GM18505 (cell line): Measurements from ENCODE around the gene MTUS2.

Source experiments
- ATAC-seq: cut with Tn5 transposase; IDR thresholded peaks from one replicate; pipeline ENCODE4 v1.9.1; 2021; ENCODE audit not compliant: unreplicated experiment
- POLR2A ChIP-seq: IDR thresholded peaks from 4 replicates; pipeline ENCODE4 v1.6.1; 2011; ENCODE audit warnings: borderline replicate concordance; ENCODE audit not compliant: insufficient read depth, insufficient read length; ENCODE audit errors: extremely low read depth

The MTUS2 gene

DNA sequence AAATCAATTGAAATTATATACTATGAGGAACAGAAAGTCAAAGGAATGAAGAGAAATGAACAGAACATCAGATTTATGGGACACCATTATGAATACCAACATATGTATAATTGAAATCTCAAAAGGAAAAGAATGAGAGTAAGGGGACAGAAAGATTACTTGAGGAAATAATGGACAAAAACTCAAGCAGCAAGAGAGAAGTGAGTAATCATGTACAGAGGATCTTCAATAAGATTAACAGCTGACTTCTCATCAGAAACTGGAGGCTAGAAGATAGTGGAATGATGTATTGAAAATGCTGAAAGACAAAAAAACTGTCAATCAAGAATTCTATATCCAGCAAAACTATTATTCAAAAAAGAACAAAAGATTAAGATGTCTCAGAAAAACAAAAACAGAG, 10.4 kb downstream of the MTUS2 start:
- ATAC-seq: no peak
- TF ChIP-seq POLR2A: no peak

DNA sequence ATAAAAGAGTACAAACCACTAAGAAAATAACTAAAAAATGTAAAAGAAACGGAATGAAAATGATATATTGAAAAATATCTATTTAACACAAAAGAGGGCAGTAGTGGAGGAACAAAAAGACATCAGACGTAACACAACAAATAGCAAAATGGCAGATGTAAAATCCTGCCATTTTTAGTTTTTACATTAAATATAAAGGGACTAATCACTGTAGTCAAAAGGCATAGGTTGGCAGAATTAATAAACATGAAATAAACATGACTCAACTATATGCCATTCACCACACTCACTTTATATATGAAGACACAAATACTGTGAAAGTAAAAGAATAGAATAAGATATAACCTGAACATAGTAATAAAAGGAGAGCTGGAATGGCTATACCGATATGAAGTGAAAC, 11.0 kb downstream of the MTUS2 start:
- ATAC-seq: no peak

DNA sequence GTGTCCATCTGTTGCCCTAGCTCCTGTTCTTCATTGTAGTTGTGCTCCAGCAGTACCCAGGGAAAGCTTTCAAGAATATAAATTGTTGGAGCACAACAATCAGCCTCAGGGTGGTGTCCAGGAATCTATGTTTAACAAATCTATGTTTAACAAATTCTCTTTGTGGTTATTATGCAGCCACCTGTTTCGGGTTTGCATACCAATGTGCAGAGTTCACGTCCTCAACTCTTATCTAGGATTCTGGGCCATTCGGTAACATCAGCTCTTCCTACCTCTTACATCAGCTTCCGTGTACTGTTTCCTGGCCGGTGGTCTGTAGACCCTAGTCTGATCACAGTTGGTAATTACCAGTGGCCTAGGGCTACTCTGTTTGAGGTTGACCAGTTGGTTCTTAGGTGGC, 17.0 kb downstream of the MTUS2 start:
- TF ChIP-seq POLR2A: no peak
- ATAC-seq: no peak

More for the DNA sequence above, 11.0 kb downstream of the MTUS2 start:
- TF ChIP-seq POLR2A: no peak

DNA sequence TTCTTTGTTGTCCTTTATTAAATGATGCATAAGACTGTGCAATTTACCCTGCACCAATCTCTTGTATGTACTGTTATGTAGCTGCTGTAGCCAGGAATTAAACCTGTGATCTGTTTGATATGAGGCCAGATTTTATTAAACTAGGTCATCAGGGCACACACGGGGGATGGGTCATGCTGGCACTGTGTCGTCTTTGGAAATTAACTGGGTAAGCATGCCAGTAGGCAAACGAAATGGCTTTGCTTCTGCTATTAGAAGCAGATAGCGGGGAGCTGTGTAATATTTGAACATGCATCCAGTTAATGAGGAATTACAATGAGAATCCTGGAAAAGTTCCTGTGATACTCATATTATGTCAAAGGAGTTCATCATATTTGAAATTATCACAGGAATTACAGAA, 23.5 kb downstream of the MTUS2 start:
- TF ChIP-seq POLR2A: no peak
- no peak for ATAC-seq

- no peak for ATAC-seq
- TF ChIP-seq POLR2A: no peak
Observed at GRCh38 chr13:28849441-28849840, 29.3 kb downstream of the MTUS2 start.

DNA sequence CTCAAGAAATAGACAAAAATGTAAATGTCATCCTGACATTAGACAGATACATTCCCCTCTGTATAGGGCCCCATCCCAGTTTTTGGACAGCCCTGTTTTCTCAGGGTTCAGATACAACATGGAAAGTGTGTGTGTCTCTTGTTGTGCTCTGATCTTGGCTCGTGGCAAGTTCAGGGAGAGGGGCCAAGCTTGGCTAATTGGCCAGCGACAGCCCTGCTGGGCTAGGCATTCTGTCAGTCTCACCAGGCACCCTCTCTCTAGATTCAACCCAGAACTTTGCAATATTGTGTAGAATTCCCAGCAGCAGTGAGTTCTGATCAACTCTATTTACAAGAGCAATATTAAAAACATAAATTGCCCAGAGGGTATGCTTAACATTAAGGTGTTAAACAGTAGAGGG, 30.1 kb downstream of the MTUS2 start:
- no peak for ATAC-seq
- no peak for TF ChIP-seq POLR2A

DNA sequence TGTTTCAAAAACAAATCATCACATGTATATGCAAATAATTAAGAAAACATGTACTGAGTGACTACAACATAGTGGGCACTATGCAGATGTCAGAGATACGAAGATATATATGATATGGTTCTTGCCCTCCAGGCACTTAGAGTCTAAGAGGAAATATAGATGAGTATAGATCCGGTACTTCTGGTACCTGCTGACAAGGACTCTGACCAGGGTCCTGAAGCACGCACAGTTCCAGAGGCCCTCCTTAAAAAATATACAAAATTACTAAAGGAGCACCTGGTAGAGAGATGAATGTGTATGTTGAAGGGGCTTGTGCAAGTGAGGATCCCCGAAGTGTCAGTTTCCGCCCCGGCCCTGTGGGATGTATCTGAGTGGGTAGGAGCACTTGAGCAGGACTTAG, 31.3 kb downstream of the MTUS2 start:
- no peak for ATAC-seq
- TF ChIP-seq POLR2A: no peak

DNA sequence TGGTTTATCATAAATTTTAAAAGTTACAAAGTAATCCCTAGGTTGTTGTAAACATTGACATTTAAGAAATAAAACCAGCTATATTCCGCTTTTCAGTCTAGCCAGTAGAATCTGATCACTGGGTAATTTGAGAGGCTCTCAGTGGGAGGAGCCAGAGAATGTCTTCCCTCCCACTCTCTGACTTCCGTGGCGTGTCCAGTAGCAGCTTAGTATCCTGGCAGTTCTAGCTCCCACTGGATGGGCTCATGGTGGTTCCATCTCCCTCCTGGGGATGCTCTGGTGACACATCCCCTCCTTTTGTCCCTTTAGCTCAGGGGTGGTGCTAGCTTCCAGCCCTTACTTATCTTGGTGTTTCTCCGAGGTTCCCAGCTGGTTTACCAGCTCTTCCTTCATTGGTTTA, 34.5 kb downstream of the MTUS2 start:
- ATAC-seq: no peak
- no peak for TF ChIP-seq POLR2A

DNA sequence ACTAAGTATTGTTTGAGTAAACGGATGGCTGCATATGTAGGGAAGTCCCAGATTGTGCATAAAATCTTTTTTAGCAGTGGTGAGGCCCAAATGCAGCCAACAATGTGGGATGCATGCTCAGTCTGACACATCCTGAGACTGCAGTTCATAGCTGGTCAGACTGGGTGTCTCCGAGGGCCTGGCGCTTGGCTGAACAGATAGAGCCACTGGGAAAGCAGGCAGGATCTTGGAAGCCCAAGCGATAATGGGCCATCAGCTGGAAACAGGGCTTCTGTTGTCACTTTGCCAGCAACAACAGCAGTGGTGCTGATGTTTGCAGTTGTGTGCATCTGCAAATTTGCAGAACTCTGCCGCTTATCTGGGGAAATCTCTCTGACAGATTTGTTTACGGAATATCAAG, 36.1 kb downstream of the MTUS2 start:
- no peak for ATAC-seq
- no peak for TF ChIP-seq POLR2A

- no peak for TF ChIP-seq POLR2A
- ATAC-seq: no peak
Observed at GRCh38 chr13:28859069-28859468, 38.9 kb downstream of the MTUS2 start.

DNA sequence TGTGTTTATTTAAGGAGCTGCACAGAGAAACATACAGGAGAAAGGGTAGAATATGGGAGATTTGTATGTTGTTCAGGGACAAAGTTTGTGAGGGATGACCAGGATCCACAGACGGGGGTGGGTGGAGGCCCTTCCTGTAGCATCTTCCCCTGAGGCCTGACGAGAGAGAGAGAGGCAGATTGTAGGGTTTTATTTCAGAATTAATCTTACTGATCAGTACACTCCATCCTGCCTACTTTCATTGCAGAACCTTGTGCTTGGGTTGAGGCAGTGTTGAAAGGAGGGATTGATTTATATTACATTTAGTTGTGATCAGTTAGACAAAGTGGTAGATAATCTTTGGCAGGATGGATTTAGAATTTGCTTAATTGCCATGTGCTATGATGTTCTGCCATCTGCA, 39.6 kb downstream of the MTUS2 start:
- TF ChIP-seq POLR2A: no peak
- ATAC-seq: no peak

DNA sequence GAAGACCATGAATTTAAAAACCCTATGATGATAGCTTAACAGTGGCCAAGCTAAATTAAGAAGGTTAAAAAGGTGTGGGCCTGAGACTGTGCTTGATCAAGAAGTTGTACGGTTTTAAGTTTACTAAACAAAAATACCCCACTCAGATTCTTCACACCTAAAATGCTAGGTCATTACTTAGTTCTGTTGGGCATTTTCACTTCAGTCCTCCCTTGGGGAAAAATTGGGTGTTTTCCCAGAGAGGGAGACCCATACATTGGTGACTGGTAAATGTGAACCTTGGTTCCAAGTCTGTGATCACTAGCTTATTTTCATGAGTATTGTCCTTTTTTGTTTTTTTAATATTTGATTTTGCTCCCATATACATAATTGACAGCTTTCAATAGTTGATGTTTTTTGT, 44.4 kb downstream of the MTUS2 start:
- ATAC-seq: no peak
- no peak for TF ChIP-seq POLR2A

- no peak for ATAC-seq
- no peak for TF ChIP-seq POLR2A
Observed at GRCh38 chr13:28865149-28865744, 45.1 kb downstream of the MTUS2 start.

- TF ChIP-seq POLR2A: no peak
- ATAC-seq: no peak
Observed at GRCh38 chr13:28865951-28866350, 45.8 kb downstream of the MTUS2 start.

DNA sequence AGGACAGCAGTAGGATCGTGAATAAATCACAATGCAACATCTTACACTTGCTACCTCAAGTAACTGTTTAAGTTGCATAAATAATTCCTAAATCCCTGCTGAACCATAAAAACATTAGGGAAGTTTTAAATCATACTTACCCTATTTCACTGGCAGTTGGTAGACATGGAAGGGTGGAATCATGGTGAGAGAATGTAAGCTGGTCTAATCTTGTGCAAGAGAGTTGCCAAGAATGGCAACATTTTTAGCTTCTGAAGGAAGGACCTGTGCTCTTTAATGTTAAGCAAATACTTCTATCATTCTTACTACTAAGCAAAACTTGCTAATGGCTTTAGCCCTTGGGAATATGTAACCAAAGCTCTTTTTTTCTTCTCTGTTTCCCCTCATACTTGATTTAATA, 46.8 kb downstream of the MTUS2 start:
- ATAC-seq: no peak
- TF ChIP-seq POLR2A: no peak
